Middle frontal gyrus (tissue), 1 donor: ENCODE data around the gene LNPEP.

Experiments used
- DNase-seq: peaks from one replicate; pipeline ENCODE4 v3.0.0-alpha.2; 2015; ENCODE audit warnings: low spot score; ENCODE audit errors: extremely low spot score

LNPEP gene

GRCh38 chr5:96957254-96958049, 21.6 kb downstream of the LNPEP start:
- DNase-seq: no peak

DNA sequence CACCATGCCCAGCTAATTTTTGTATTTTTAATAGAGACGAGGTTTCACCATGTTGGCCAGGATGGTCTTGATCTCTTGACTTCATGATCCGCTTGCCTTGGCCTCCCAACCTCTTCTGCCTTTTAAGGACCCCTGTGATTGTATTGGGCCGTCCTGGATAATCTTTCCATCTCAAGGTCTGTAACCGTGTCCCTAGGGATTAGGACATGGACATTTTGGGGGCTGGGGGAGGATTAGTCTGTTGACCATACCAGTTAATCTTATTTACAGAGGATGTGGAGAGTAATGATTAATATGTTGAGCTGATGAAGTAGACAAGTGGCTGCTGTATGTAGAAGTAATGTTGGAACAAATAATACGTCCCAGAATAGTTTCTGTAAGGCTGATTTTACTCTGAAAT, 23.1 kb downstream of the LNPEP start:
- no peak for DNase-seq

DNA sequence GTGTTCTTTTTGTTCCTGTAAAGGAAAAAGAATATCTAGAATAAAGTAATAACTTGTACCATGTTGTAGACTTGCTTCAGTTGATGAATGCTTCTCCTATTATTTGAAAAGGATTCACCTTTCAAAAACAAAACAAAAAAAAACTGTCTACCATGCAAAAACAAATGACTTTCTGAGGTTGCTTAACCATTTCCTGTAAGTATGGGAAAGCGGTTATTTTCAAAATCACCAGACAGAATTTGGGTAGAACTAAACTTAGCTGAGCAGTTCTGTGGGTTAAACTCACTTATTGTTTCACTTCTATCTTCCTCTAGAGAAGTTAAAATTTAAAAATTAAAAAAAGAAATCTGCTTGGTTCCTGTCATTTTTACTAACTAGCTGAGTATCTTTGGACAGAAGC, 25.2 kb downstream of the LNPEP start:
- DNase-seq: no peak

DNA sequence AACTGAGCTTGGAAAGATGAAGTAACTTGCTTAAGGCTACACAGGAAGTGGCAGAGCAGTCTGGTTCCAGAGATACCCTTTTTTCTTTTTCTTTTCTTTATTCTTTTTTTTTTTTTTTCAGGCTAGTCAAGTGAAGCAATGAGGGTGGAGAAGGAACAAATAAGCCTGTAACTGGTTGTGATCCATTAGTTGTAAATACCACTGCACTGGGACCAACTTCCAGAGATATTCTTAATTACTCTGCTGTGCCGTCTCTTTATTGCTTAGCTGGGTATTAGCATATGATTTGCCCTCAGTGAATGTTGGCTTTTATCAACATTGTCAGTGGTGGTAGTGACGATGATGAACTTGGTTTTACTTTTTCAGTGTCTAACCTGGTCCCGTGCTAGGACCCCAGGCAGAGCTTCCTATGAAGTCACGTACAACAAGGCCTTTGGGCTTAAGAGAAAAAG, 26.7 kb downstream of the LNPEP start:
- DNase-seq: no peak

GRCh38 chr5:96963267-96963666, 27.4 kb downstream of the LNPEP start:
- DNase-seq: no peak

- DNase-seq: no peak
Measured at GRCh38 chr5:96966801-96967200, 30.9 kb downstream of the LNPEP start.

DNA sequence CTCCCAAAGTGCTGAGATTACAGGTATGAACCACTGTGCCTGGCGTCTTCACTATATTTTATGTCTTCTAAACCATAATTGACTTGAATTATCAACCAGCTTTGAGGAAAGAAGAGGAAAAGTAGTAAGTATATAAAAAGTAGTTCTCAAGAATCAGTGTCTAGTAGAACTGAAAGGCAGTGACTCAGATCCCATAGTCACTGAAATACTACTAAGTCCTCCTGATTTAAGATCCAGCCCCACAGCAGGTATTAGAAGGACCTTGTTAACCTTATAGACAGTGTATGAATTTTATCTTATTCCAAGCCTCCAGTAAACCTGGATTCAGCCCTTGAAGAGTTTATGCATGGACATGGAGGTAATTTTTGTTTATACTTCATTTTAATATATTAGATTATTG, 31.5 kb downstream of the LNPEP start:
- no peak for DNase-seq

- DNase-seq: no peak
Measured at GRCh38 chr5:96968074-96968473, 32.2 kb downstream of the LNPEP start.

DNA sequence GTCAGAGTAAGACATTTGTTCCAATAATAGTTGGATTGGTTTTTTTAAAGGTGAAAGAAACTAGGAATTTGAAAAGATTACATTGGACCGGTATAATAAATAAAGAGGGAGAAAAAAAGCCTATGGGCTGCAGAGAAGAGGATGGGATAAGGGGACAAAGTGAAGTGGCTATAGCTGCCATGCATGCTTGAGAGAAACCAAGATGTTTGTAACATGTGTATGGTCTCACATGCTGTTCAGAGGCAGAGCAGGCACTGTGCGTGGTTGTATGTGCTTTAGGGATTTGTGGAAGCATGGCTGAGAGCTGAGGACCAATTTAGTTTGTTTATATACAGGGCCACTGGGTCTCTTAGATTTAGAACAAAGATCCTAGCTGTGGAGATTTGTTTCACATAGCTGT, 32.7 kb downstream of the LNPEP start:
- DNase-seq: no peak

DNA sequence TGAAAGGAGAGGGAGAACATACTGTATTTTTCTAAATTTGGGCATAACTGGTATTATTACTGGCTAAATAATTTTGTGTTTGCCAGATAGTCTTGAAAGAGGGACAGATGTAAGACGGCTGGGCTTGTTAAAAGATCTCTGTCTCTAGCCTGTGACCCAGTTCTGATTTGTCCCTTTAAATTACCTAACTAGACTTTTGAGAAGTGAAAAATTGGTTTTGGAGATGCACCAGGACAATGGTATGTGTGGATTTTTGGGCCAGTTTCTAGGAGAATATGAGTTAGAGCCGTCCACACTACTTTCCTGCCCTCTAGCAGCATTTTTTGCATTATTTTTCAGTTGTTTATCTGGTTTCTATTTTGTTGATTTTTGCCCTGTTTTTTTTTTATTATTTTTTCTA, 33.5 kb downstream of the LNPEP start:
- no peak for DNase-seq

GRCh38 chr5:96972599-96973334, 36.9 kb downstream of the LNPEP start:
- DNase-seq: no peak

DNA sequence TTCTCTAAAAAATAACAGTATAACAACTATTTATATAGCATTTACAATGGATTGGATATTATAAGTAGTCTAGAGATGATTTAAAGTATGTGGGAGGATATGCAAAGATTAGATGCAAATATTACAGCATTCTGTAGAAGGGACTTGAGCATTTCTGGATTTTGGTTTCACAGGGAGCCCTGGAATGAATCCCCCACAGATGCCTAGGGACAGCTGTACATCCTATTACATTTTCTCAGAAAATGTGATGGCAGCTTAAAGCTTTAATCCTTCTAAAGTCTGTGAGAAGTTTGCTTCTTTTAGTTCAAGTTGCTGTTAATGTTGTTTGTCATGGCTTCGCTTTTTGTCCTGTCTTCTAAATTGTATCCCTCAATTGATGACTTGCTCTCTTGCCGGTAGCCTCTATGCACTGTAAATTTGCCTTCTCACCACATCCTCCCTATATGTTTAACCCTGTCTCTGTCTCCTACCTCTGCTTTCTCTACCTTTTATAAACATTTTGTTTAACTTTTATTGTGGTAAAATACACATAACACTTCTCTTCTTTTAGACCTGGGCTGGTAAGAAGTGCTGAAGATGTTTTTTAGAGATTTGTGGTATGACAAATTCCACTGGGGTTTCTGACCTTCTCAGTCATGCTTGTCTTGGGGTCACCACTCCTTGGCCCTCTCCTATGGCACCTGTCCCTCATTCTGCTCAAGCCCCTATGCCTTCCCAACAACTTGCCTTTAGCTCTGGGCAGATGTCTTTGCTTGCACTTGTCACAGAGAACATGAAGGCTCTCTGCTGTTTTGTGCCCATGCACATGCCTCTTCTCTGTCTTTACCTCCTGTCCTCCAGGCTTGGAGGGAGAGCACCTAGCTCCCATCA, 37.9 kb downstream of the LNPEP start:
- no peak for DNase-seq

GRCh38 chr5:96975656-96976055, 39.8 kb downstream of the LNPEP start:
- DNase-seq: no peak

GRCh38 chr5:96977228-96977627, 41.3 kb downstream of the LNPEP start:
- no peak for DNase-seq

- DNase-seq: no peak
Measured at GRCh38 chr5:96978812-96979449, 43.1 kb downstream of the LNPEP start.

GRCh38 chr5:96984506-96985192, 48.8 kb downstream of the LNPEP start:
- DNase-seq: no peak

- no peak for DNase-seq
Measured at GRCh38 chr5:96986450-96986849, 50.6 kb downstream of the LNPEP start.

- no peak for DNase-seq
Measured at GRCh38 chr5:96990102-96990501, 54.2 kb downstream of the LNPEP start.

DNA sequence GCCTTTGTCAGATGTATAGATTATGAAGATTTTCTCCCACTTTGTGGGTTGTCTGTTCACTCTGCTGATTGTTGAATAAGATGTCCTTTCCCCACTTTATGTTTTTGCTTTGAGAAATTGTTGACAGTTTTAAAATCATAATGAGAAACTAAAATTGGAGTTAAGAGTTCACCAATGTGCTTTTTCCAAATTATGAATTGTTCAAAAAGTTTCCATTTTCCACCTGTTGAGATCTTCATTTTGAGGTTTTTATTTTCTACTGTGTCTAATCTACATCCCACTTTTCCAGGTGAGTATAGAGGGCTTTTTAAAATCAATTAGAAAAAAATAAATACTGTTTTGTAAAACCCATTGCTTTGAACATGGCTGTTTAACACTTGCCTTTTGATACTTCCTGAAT, 55.8 kb downstream of the LNPEP start:
- no peak for DNase-seq

DNA sequence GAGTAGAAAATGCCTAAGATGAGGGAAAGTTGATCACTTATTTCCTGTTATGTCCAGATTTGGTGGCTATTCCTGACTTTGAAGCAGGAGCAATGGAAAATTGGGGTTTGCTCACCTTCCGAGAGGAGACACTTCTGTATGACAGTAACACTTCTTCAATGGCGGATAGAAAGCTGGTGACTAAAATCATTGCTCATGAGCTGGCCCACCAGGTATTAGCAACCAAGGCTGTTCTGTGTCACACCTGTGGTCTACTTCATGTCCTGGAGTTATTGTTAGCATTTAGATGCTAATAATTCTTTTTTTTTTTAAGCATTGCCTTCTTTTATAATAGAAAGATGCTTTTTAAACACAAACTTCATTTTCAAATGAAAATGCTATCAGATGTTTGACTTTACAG, 57.9 kb downstream of the LNPEP start:
- no peak for DNase-seq

DNA sequence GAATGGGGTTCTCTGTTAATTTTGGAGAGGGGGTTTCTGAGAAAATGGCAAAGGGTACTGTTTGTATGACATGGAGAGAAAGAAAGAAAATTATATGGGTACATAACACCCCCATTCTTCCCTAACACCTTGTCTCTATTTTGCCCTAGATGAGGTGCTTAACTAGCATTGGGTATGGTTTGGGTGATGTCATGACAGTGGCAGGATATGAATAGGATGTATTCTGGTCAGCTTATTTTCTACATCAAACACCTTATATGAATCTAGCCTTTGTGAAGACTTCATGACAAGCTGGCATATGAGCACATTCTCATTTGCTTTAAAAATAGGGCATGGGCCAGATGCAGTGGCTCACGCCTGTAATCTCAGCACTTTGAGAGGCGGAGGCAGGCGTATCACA, 58.6 kb downstream of the LNPEP start:
- DNase-seq: no peak
